HEK293T (cell line): Measurements from ENCODE around the gene ANXA11.

Source experiments
- ARNT ChIP-seq: fragments of 450-650 bp; IDR thresholded peaks from 2 replicates; pipeline ENCODE4 v1.6.1; 2017; ENCODE audit warnings: mild to moderate bottlenecking
- BHLHE40 ChIP-seq: fragments of 450-650 bp; IDR thresholded peaks from 2 replicates; pipeline ENCODE4 v1.6.1; 2016; ENCODE audit warnings: mild to moderate bottlenecking, moderate library complexity, borderline replicate concordance
- CTBP1 ChIP-seq: fragments of 450-650 bp; IDR thresholded peaks from 2 replicates; pipeline ENCODE4 v1.6.1; 2016; ENCODE audit warnings: borderline replicate concordance
- ELF4 ChIP-seq: fragments of 450-650 bp; IDR thresholded peaks from 2 replicates; pipeline ENCODE4 v1.6.1; 2017; ENCODE audit warnings: antibody characterized with exemption
- FOXA1 ChIP-seq: fragments of 450-650 bp; IDR thresholded peaks from 2 replicates; pipeline ENCODE4 v1.6.1; 2016; ENCODE audit warnings: mild to moderate bottlenecking
- FOXK2 ChIP-seq: fragments of 450-650 bp; IDR thresholded peaks from 2 replicates; pipeline ENCODE4 v1.6.1; 2016; ENCODE audit warnings: mild to moderate bottlenecking
- FOXM1 ChIP-seq: fragments of 450-650 bp; IDR thresholded peaks from 2 replicates; pipeline ENCODE4 v1.6.1; 2017; ENCODE audit warnings: mild to moderate bottlenecking, borderline replicate concordance
- HDGF ChIP-seq: fragments of 450-650 bp; IDR thresholded peaks from 2 replicates; pipeline ENCODE4 v1.6.1; 2017; ENCODE audit warnings: antibody characterized with exemption, borderline replicate concordance
- L3MBTL2 ChIP-seq: fragments of 450-650 bp; conservative IDR thresholded peaks from 2 replicates; pipeline ENCODE4 v1.6.1; 2016; ENCODE audit warnings: mild to moderate bottlenecking
- NFRKB ChIP-seq: fragments of 450-650 bp; IDR thresholded peaks from 2 replicates; pipeline ENCODE4 v1.6.1; 2016; ENCODE audit warnings: mild to moderate bottlenecking, moderate library complexity
- SP1 ChIP-seq: fragments of 450-650 bp; IDR thresholded peaks from 2 replicates; pipeline ENCODE4 v1.6.1; 2017
- SUZ12 ChIP-seq: fragments of 450-650 bp; IDR thresholded peaks from 2 replicates; pipeline ENCODE4 v1.6.1; 2016; ENCODE audit warnings: mild to moderate bottlenecking
- TARDBP ChIP-seq: fragments of 450-650 bp; IDR thresholded peaks from 2 replicates; pipeline ENCODE4 v1.6.1; 2016

DNA sequence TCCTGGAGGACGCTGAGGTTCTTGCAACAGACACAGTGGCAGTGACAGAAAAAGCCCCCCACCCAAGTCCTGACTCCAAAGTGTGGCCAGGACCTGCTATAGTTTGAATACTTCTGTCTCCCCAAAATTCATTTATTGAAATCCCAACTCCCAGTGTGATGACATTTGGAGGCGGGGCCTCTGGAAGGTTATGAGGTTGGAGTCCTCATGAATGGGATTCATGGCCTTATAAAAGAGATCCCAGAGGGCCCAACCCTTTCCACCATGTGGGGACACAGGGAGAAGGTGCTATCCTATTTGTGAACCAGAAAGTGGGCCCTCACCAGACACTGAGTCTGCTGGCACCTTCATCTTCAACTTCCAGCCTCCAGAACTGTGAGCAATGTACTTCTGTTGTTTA, 18.3 kb downstream of the ANXA11 start:
- no peak for TF ChIP-seq SP1
- no peak for TF ChIP-seq SUZ12
- no peak for TF ChIP-seq ELF4
- TF ChIP-seq ARNT = no peak
- TF ChIP-seq L3MBTL2 = no peak
- TF ChIP-seq CTBP1 = no peak
- no peak for TF ChIP-seq BHLHE40
- no peak for TF ChIP-seq FOXK2
- no peak for TF ChIP-seq HDGF
- TF ChIP-seq FOXA1 = no peak
- TF ChIP-seq NFRKB = no peak
- no peak for TF ChIP-seq TARDBP
- no peak for TF ChIP-seq FOXM1
